A673 (cell line): ENCODE data around the gene BMPR1B. TPM values are rescaled to one million over a fixed set of nuclear protein-coding genes. Genes with fewer than 3 reads are reported as not detected.

Experiments
- BruUV-seq: library from RNA; stranded (reverse); fragments of 400-500 nt; replicated peaks from 2 replicates; lab custom pipeline; 2021; lab: Mats Ljungman, UMichigan
- CTCF ChIA-PET: fragments of 300-600 bp; sonication (Branson Sonifier 250); formaldehyde crosslinking; loops from one replicate; lab custom pipeline; 2022; ENCODE audit warnings: antibody characterized with exemption; lab: Charles Lee
- POLR2A ChIA-PET: fragments of 300-600 bp; sonication (Branson Sonifier 250); formaldehyde crosslinking; loops from one replicate; lab custom pipeline; 2022; ENCODE audit warnings: antibody characterized with exemption; ENCODE audit not compliant: low non-redundant PET; lab: Charles Lee
- DNase-seq: peaks from one replicate; pipeline ENCODE4 v3.0.0-alpha.2; 2015; ENCODE audit warnings: low spot score
- H3K27ac ChIP-seq: fragments of 200-600 bp; sonication (generic); 2 replicates; pipeline ENCODE4 v1.5.1; 2016; ENCODE audit warnings: mixed run types, low read depth, mild to moderate bottlenecking, mixed read lengths, antibody characterized with exemption, low read length; ENCODE audit not compliant: poor library complexity, severe bottlenecking
- H3K27me3 ChIP-seq: fragments of 200-600 bp; sonication (generic); replicated peaks from 2 replicates; pipeline ENCODE4 v1.6.1; 2017; ENCODE audit warnings: mixed run types, low read depth, mild to moderate bottlenecking, mixed read lengths, antibody characterized with exemption, low read length; ENCODE audit not compliant: insufficient read depth, poor library complexity
- H3K36me3 ChIP-seq: fragments of 200-600 bp; sonication (generic); 2 replicates; pipeline ENCODE4 v1.6.1; 2016; ENCODE audit warnings: mixed run types, mild to moderate bottlenecking, mixed read lengths, antibody characterized with exemption, low read length; ENCODE audit not compliant: insufficient read depth, poor library complexity, severe bottlenecking
- H3K4me1 ChIP-seq: fragments of 200-600 bp; sonication (generic); 2 replicates; pipeline ENCODE4 v1.6.1; 2017; ENCODE audit warnings: mixed run types, mild to moderate bottlenecking, mixed read lengths, antibody characterized with exemption, low read length; ENCODE audit not compliant: insufficient read depth, poor library complexity, severe bottlenecking
- H3K4me3 ChIP-seq: fragments of 200-600 bp; sonication (generic); 2 replicates; pipeline ENCODE4 v1.5.1; 2016; ENCODE audit warnings: low read depth, mixed run types, mild to moderate bottlenecking, mixed read lengths, low read length; ENCODE audit not compliant: poor library complexity, severe bottlenecking
- H3K9me3 ChIP-seq: fragments of 200-600 bp; sonication (generic); 2 replicates; pipeline ENCODE4 v1.6.1; 2016; ENCODE audit warnings: mixed run types, low read depth, mild to moderate bottlenecking, mixed read lengths, antibody characterized with exemption, low read length; ENCODE audit not compliant: poor library complexity, severe bottlenecking
- CTCF ChIP-seq: fragments of 300-800, 200-600 bp; sonication (generic); conservative IDR thresholded peaks from 2 replicates; pipeline ENCODE4 v1.5.1; 2017; ENCODE audit warnings: low read depth, mild to moderate bottlenecking, antibody characterized with exemption, low read length, moderate library complexity, mixed read lengths
- EZH2 ChIP-seq: fragments of 200-600 bp; sonication (generic); IDR thresholded peaks from 2 replicates; pipeline ENCODE4 v1.6.1; 2017; ENCODE audit warnings: borderline replicate concordance, low read depth, mild to moderate bottlenecking, mixed read lengths, antibody characterized with exemption, low read length; ENCODE audit not compliant: poor library complexity, severe bottlenecking
- intact Hi-C: fragments of 100-400 bp; cut with micrococcal nuclease; formaldehyde crosslinking; loops from one replicate; pipeline ENCODE4 v1.10.0; 2022; ENCODE audit not compliant: unreplicated experiment
- total RNA-seq: library from RNA; stranded (reverse); gene quantifications from 2 replicates; pipeline ENCODE4 v1.2.3, GENCODE V29; 2021

Gene BMPR1B
- total RNA-seq, 1 experiment from 2014 or later: 2.2 TPM

- no peak for TF ChIP-seq CTCF
- DNase-seq: no peak
- no TSS peak for BruUV-seq
- intact Hi-C loops: no loop called here
- CTCF ChIA-PET: no interaction called here
- Histone ChIP-seq H3K27ac (no peak overlapping the region), H3K36me3 (no peaks in the 10 kb centered on the region), H3K27me3 (no peaks in the 10 kb centered on the region), H3K4me3 (no peak overlapping the region), H3K4me1 (no peaks in the 10 kb centered on the region), H3K9me3 (no peaks in the 10 kb centered on the region)
- POLR2A ChIA-PET: no interaction called here
Measured at GRCh38 chr4:95188701-95189370, 431.1 kb downstream of the BMPR1B start.

- BruUV-seq: no TSS peak
- CTCF ChIA-PET: no interaction called here
- TF ChIP-seq CTCF (no peak), EZH2 (no peak)
- peak; percentile 8 for DNase-seq
- Histone ChIP-seq H3K9me3 (no peaks in the 10 kb centered on the region), H3K27me3 (no peaks in the 10 kb centered on the region), H3K36me3 (no peaks in the 10 kb centered on the region), H3K27ac (no peak overlapping the region), H3K4me1 (no peaks in the 10 kb centered on the region), H3K4me3 (no peak overlapping the region)
- POLR2A ChIA-PET: no interaction called here
- intact Hi-C loops: no loop called here
Measured at GRCh38 chr4:95190751-95191436, 433.1 kb downstream of the BMPR1B start.

- no peaks in the 10 kb centered on the region for H3K9me3 ChIP-seq
- TF ChIP-seq CTCF: no peak
- no peak for TF ChIP-seq EZH2
Measured at GRCh38 chr4:95191537-95191936, 433.8 kb downstream of the BMPR1B start.

More at GRCh38 chr4:95191537-95191936, 433.8 kb downstream of the BMPR1B start:
- no peaks in the 10 kb centered on the region for H3K36me3 ChIP-seq
- POLR2A ChIA-PET: no interaction called here
- DNase-seq: no peak
- CTCF ChIA-PET: no interaction called here
- no TSS peak for BruUV-seq
- intact Hi-C loops: no loop called here
- H3K27me3 ChIP-seq: no peaks in the 10 kb centered on the region
- H3K4me1 ChIP-seq: no peaks in the 10 kb centered on the region
- no peak overlapping the region for H3K4me3 ChIP-seq
- H3K27ac ChIP-seq: no peak overlapping the region
